Measurements from ENCODE around the gene SIN3A. TPM values are rescaled to one million over a fixed set of nuclear protein-coding genes. Genes with fewer than 3 reads are reported as not detected.

SIN3A gene
- total RNA-seq, 1 experiment from 2014 or later, result 91.8 TPM

GRCh38 chr15:75410196-75410595, 41.3 kb downstream of the SIN3A start:
- intact Hi-C loops (cut with micrococcal nuclease; ENCODE audit: unreplicated experiment), result no loop called here
- peaks cover 33% of the 10 kb centered on the region for H4K20me1 ChIP-seq (ENCODE audit: insufficient read depth)
- H3K4me1 ChIP-seq (replicated peaks; ENCODE audit: insufficient read depth), result no peaks in the 10 kb centered on the region
- H3K79me2 ChIP-seq (ENCODE audit: low read depth), result 0 out of 2 replicates have a peak, but pooled peaks cover 3% of the 10 kb centered on the region
- no peak overlapping the region for H3K4me2 ChIP-seq
- H3K4me3 ChIP-seq, result no peak overlapping the region
- ChIA-PET POLR2A (ENCODE audit: unreplicated experiment) (no interaction called here), CTCF (no interaction called here)
- DNase-seq, result no peak
- H3K36me3 ChIP-seq (ENCODE audit: low read depth), result peaks cover 48% of the 10 kb centered on the region
- no peak overlapping the region for H2AFZ ChIP-seq
- no peak for TF ChIP-seq EZH2 (IDR thresholded peaks at IDR 0.05; ENCODE audit: low read depth)
- TF ChIP-seq CTCF (conservative IDR thresholded peaks at IDR 0.05), result no peak
- no peak overlapping the region for H3K27ac ChIP-seq
- peaks cover 6% of the 10 kb centered on the region for H3F3A ChIP-seq (ENCODE audit: insufficient read depth, low read depth)
- BruUV-seq (replicated peaks), result no TSS peak
- no peaks in the 10 kb centered on the region for H3K9me3 ChIP-seq (ENCODE audit: insufficient read depth, low read depth)
- H3K27me3 ChIP-seq (ENCODE audit: insufficient read depth, low read depth), result no peaks in the 10 kb centered on the region
- H3K9me2 ChIP-seq (ENCODE audit: insufficient read depth), result no peaks in the 10 kb centered on the region

GRCh38 chr15:75407083-75407482, 44.4 kb downstream of the SIN3A start:
- CTCF ChIA-PET, result no interaction called here
- no peak for TF ChIP-seq CTCF (conservative IDR thresholded peaks at IDR 0.05)
- no peak for TF ChIP-seq EZH2 (IDR thresholded peaks at IDR 0.05; ENCODE audit: low read depth)
- intact Hi-C loops (cut with micrococcal nuclease; ENCODE audit: unreplicated experiment), result no loop called here
- Histone ChIP-seq H3F3A (ENCODE audit: insufficient read depth, low read depth) (peaks cover 6% of the 10 kb centered on the region), H3K27ac (no peak overlapping the region), H3K36me3 (ENCODE audit: low read depth) (peaks cover 29% of the 10 kb centered on the region), H3K4me1 (replicated peaks; ENCODE audit: insufficient read depth) (no peaks in the 10 kb centered on the region), H3K27me3 (ENCODE audit: insufficient read depth, low read depth) (no peaks in the 10 kb centered on the region), H2AFZ (no peak overlapping the region), H4K20me1 (ENCODE audit: insufficient read depth) (peaks cover 25% of the 10 kb centered on the region), H3K4me3 (no peak overlapping the region), H3K4me2 (no peak overlapping the region), H3K9me2 (ENCODE audit: insufficient read depth) (no peaks in the 10 kb centered on the region), H3K9me3 (ENCODE audit: insufficient read depth, low read depth) (no peaks in the 10 kb centered on the region), H3K79me2 (ENCODE audit: low read depth) (no peaks in the 10 kb centered on the region)
- POLR2A ChIA-PET (ENCODE audit: unreplicated experiment), result interaction anchor here (0.5 kb wide), 1 partner anchor 44 kb away, joined by 5 read pairs; the partner anchor contains the start of gene SIN3A
- no peak for DNase-seq
- no TSS peak for BruUV-seq (replicated peaks)

- H3K4me1 ChIP-seq (replicated peaks; ENCODE audit: insufficient read depth), result no peaks in the 10 kb centered on the region
- intact Hi-C loops (cut with micrococcal nuclease; ENCODE audit: unreplicated experiment), result no loop called here
- no peaks in the 10 kb centered on the region for H3K9me2 ChIP-seq (ENCODE audit: insufficient read depth)
- H3K79me2 ChIP-seq (ENCODE audit: low read depth), result no peaks in the 10 kb centered on the region
- peaks cover 25% of the 10 kb centered on the region for H3K36me3 ChIP-seq (ENCODE audit: low read depth)
- TF ChIP-seq EZH2 (IDR thresholded peaks at IDR 0.05; ENCODE audit: low read depth), result no peak
- no peak for TF ChIP-seq CTCF (conservative IDR thresholded peaks at IDR 0.05)
- H3K4me3 ChIP-seq, result no peak overlapping the region
- no peaks in the 10 kb centered on the region for H3K27me3 ChIP-seq (ENCODE audit: insufficient read depth, low read depth)
- peaks cover 11% of the 10 kb centered on the region for H3F3A ChIP-seq (ENCODE audit: insufficient read depth, low read depth)
- H2AFZ ChIP-seq, result no peak overlapping the region
- H4K20me1 ChIP-seq (ENCODE audit: insufficient read depth), result peaks cover 14% of the 10 kb centered on the region
- no peak overlapping the region for H3K4me2 ChIP-seq
- no peak for DNase-seq
- POLR2A ChIA-PET (ENCODE audit: unreplicated experiment), result no interaction called here
- no peak overlapping the region for H3K27ac ChIP-seq
- CTCF ChIA-PET, result no interaction called here
- no peaks in the 10 kb centered on the region for H3K9me3 ChIP-seq (ENCODE audit: insufficient read depth, low read depth)
- no TSS peak for BruUV-seq (replicated peaks)
These were observed 47.6 kb downstream of the SIN3A start for GRCh38 chr15:75403892-75404291.

All from PC-9 (cell line).